HL-60/S4 treated with phorbol 12-myristate 13-acetate at 8.2 ng/mL for 4 days and 3 days (cell line): ENCODE data around the gene ZNF644.
"Not testable (repeated sequence)": the region's sequence is repeated elsewhere in the genome, so short reads cannot be mapped to it uniquely, and the experiment has no call there.

Experiments
- in situ Hi-C: fragments of 300-500 bp; cut with MboI; formaldehyde crosslinking; loops from 2 replicates; pipeline ENCODE4 v1.15.0; 2022; ENCODE audit warnings: low sequenced_read_pairs

The ZNF644 gene

DNA sequence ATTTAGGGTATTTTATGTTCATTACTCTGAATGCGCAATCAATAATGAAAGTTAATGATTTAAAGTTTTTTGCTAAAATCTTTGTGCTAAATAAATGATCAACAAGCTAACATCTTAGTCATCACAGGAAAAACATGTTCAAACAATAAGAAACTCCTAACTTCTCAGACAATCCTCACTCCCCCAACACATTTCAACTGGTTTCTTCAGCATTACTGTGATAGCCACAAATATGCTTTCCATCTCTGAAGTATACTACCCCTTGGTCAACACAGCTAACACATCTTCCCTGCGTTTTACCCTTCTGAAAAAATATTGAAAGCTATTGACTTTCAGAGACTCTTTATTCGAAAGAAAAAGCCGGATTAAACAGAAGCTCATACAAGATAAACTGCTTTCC is 85.8 kb downstream of the ZNF644 start:
- in situ Hi-C loops, result no loop called here

DNA sequence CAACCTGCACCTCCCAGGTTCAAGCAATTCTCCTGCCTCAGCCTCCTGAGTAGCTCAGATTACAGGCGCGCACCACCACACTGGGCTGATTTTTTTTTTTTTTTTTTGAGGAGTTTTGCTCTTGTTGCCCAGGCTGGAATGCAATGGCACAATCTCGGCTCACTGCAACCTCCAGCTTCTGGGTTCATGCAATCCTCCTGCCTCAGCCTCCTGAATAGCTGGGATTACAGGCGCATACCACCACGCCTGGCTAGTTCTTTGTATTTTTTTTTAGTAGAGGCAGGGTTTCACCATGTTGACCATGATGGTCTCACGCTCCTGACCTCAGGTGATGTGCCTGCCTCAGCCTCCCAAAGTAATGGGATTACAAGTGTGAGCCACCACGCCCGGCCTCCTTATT is 93.6 kb downstream of the ZNF644 start:
- in situ Hi-C loops, result not testable (repeated sequence)

DNA sequence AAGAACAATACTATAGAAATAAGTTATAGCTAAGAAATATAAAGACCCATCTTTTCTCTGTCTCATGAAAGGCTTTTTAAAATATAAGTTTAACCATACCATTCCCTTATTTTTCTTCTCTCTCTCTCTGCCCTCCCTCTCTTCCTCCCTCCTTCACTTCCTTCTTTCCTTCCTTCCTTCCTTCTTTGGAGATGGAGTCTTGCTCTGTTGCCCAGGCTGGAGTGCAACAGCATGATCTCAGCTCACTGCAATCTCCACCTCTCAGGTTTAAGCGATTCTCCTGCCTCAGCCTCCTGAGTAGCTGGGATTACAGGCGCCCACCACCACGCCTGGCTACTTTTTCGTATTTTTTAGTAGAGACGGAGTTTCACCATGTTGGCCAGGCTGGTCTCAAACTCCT is 94.2 kb downstream of the ZNF644 start:
- in situ Hi-C loops, result not testable (repeated sequence)

DNA sequence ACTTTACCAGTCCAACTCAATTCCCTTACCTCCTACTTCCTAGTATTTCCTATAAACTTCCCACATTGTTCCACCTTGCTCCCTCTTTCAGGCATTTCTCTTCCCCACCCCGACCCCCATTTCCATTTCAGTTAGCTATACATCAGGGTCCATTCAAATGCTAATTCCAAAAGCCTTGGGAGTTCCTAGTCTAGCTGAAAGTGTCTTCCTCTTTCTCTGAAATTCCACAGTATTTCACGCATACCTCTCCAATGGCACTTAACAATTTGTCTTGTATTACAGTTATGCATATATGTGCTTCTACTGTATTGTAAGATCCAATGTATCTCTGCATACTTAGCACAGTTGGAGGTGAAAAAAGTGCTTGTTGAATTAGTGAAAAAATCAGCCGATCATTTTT is 94.9 kb downstream of the ZNF644 start:
- in situ Hi-C loops, result no loop called here

DNA sequence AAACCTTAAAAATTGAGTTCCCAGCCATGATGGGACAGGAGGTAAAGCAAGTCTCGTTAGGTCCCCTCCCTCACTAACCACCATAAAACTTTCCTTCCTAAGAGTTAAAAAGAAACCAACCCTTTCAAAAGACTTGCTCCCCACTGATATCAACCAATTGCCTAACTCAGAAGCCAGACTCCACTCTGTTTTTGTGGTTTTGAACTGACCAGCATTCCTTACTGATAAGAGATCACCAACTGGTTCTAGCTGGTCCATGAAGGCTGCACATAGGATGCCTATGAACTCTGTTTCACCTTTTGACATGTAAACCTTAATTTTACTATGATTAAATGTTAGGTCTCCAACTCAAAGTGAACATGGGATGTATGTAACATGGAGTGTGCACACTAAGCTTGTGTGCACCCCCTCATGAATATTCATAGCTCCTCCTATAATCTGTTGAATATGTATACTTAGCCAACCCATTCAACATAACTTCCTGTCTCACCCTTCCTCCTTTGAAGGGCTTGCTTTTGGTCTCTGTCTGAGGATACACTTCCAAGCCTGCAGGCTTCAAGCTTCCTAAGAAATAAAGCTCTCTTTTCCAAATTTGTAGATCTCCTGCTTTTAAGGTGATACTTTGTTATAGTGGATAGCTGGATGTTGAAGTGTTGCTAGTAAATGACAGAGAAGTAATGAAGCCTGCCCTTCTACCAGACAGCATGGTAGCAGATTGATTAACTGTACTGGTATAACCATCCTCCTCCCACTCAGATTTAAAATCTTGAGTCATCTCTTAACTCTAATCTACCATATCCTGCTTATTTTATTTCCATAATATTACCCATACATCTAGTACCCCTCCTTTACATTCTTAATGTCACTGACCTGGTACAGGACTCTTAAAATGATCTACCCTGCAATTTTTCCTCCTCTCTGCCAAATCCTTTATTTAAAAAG is 95.6 kb downstream of the ZNF644 start:
- in situ Hi-C loops, result no loop called here

DNA sequence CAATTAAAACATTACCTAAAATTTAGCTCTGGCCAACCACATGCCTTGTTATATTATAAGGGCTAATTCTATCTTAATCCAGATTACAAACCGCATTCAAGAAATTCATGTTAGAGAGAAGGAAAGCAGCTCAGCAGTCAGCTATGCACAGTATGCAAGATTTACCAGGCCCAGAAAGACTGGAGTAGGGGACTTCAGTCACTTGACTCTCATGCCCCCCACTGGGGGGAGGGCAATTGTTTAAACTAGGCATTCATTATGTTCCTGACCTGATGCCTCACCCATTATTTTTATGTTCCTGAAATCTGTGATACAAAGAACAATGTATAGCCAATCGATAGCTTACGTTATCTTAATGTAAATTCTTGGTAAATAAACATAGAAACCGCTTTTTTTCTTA is 96.9 kb downstream of the ZNF644 start:
- in situ Hi-C loops, result no loop called here

DNA sequence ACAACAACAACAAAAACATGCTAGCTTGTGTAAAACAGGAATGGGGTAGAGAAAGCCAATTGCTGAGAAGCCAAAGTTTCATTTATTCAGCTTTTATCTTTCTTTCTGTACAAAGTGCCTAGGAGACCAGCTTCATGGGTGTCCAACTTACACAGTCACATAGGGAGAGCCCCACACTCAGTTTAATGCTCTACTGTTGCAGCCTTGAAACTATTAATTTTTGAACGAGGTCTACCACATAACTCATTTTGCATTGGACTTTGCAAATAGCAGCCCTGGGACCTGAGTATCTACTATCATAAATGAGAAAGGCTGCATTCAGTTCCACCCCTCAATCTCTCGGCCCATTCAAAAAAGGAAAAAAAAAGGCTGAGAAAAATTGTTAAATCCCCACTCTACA is 98.8 kb downstream of the ZNF644 start:
- in situ Hi-C loops, result no loop called here

DNA sequence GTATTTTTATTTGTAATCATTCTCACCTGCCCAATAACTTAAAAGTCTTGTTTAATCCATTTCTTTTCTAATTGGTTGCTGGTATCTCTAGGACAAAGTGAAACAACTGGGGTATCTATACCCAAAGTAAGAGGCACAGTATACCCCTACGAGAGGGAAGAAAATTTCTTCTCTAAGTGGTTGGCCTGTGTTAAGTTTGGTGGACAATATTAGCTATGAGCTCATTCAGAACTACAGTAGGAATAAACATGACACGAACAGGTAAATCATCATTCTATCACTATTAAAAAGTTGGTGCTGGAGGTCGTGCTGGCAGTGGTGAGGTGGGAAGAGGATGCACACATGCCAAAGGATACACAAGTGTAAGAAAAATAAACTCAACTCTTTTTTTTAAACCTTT is 99.6 kb downstream of the ZNF644 start:
- in situ Hi-C loops, result no loop called here

DNA sequence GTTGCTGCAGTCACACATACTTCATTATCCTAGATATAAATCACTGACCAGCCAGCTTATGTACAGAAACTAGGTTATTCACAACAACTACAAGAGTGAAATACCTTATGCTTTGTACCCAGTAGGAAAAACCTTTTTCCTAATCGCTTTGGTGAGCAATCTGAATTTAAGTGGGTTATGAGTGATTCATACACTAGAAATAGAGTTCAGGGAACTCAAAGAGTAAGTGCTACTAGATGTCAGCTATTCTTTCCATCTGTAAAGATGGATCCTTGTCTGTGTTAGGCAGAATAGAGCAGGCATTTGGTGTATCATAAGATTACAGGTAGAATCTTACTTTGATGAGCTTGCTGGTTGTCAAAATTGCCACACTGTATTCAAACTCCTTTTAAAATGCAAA is 101.9 kb downstream of the ZNF644 start:
- in situ Hi-C loops, result no loop called here

DNA sequence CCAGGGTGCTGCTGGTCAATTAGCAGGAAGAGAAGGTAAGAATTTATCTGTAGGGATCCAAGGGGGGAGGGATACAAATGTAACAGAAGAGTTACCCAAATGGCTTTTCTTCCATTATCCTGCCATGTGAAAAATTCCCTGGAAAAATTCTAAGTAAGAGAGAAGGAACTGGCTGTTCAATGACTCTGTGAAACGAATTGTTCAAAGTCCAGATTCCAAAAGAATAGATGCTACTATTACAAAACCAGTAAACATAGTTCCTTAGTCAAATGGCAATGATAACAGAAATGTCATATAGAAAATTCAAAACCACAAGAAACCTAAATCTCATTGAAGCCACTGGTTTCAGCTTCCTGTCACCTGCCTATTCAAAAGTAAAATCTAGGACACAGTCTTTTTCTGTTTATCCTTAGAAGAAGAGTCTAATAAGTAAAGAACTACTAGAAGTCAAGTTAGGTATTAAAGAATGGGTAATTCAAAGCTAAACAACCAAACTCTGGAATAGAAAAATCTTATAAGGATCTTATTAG is 102.6 kb downstream of the ZNF644 start:
- in situ Hi-C loops, result no loop called here

DNA sequence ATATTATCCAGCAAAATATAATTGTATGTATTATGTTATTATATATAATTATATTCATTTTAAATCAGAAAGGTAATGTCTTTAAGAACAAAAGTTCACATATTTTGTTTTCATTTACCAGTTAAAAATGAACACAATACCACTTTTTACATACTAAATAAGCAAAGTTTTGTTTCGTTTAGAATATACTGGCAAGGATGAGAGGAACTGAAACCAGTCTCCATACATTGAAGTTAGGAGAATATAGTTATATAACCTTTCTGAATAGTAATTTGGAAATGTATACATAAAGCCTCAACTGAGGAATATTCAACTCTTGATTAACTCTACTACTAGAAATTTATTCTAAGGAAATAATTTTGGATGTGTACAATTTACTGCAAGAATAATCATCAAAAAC is 110.5 kb downstream of the ZNF644 start:
- in situ Hi-C loops, result no loop called here

DNA sequence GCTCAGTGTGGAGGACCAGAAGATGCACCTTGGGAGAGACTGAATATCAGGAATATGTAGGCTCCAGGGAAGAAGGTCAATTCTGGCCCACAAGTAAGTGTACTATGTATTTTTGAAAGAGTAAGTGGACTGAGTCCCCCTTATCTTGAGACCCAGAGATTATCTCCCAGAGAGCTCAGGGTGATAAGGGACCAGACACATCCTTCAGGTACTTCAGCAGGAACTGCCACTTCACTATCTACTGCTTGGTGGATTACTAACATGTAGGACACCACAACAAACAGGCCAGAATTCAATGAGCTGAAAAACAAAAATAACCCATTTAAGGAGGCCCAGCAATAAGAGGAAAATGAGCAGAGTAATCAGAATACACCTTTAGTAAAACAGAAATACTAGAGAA is 119.2 kb downstream of the ZNF644 start:
- in situ Hi-C loops, result no loop called here

DNA sequence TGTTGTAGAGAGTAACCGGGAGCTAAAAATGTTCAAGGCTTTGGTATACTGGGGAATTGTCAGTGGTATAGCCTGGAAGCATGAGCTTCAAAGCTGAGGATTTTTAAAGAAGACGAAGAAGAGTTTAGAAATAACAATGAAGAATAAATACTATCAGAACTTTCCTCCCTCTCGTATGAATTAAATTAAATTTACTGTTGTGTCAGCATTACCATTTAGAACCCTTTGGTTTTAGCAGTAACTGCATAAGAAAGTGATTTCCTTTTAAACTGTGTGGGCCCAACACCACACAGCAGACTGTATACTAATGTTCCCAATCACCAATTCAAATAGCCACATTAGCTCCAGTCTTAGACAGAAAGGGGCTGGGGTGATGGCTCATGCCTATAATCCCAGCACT is 122.6 kb downstream of the ZNF644 start:
- in situ Hi-C loops, result no loop called here

DNA sequence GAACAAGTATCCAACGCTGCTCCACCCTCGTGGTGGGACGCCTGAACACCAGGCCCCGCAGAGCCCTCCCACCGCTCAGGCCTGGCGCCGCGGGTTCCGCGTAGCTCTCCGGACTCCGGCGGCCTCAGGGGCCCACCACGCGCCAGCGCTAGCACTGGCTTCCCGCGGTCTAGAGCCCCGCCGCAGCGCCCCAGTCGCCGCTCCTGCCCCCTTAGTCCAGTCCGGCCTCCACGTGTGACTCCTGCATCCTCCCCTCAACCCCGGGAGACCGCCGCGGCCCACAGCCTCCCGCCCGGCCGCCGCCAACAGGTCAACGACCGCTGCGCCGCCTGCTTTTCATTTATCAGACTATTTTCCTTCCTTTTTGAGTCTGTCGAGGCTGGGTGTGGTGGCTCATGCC is 128.2 kb downstream of the ZNF644 start:
- in situ Hi-C loops, result not testable (repeated sequence)

DNA sequence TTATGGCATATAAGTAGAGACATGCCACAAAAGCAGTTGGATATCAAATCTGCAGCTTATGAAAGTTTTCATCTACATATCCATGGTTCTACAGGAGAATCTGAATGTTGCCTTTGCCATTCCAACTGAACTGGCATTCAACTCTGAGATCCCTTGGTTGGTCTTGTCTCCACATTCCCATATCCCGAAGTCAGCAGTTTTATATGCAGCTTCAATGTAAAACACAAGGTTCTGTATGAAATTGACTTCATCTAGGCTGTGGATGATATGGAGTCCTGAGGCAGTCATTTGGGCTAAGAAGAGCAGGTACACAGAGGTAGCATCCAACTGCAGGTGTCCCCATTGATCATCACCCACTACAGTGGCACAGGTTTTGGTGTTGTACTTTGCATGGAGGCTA is 129.0 kb downstream of the ZNF644 start:
- in situ Hi-C loops, result not testable (repeated sequence)

DNA sequence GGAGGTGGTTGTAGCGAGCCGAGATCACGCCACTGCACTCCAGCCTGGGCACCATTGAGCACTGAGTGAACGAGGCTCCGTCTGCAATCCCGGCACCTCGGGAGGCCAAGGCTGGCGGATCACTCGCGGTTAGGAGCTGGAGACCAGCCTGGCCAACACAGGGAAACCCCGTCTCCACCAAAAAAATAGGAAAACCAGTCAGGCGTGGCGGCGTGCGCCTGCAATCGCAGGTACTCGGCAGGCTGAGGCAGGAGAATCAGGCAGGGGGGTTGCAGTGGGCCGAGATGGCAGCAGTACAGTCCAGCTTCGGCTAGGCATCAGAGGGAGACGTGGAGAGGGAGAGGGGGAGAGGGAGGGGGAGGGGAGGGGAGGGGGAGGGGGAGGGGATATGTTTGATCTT is 129.6 kb downstream of the ZNF644 start:
- in situ Hi-C loops, result not testable (repeated sequence)

DNA sequence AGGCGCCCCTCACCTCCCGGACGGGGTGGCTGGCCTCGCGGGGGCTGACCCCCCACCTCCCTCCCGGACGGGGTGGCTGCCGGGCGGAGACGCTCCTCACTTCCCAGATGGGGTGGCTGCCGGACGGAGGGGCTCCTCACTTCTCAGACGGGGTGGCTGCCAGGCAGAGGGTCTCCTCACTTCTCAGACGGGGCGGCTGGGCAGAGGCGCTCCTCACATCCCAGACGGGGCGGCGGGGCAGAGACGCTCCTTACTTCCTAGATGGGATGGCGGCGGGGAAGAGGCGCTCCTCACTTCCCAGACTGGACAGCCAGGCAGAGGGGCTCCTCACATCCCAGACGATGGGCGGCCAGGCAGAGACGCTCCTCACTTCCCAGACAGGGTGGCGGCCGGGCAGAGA is 130.1 kb downstream of the ZNF644 start:
- in situ Hi-C loops, result not testable (repeated sequence)

DNA sequence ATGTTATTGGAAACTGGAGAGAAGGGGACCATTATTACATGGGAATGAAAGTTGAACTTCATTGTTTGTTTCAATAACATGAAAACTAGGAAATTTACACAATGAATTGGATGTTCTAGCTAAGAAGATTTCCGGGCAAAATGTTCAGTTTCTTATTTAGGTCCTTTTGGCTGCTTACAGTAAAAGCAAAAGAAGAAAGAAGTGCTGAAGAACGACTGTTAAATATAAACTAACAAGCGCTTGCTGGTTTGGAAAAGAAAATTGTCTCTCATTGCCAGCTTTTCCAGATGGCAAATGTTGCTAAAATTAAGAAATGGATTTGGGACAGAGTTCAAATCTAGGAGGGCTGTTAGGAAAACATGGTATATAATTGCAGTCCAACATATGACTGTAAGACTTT is 139.6 kb downstream of the ZNF644 start:
- in situ Hi-C loops, result no loop called here

DNA sequence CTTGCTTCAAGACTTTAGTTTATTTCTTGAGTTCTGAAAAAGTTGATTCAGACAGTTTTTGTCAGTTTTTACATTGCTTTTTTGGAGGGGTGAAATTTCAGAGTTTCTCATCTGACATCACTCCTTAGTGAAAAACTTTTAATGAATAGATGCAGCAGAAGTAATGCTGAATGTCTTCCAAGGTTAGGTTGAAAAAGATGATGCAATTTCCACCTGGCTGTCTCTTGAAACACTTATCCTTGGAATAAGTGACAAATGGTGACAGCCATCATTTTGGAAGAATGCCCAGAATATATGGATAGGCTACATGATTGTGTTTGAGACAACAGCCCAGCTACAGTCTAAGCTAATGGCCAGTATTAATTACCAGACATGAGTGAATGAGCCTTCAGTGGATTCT is 140.8 kb downstream of the ZNF644 start:
- in situ Hi-C loops, result no loop called here

DNA sequence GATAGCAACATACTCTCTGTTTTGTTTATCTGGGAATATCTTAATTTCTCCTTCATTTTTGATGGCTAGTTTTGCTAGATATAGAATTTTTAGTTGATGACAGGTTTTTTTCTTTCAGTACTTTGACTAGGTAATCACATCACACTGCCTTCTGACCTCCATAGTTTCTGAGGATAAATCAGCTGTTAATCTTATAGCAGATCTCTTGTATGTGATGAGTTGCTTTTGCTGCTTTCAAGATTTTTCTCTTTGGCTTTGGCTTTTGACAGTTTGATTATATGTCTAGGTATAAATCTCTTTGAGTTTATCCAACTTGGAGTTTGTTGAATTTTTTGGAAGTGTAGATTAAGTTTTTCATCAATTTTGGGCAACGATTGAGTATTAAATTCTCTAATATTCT is 142.6 kb downstream of the ZNF644 start:
- in situ Hi-C loops, result no loop called here

DNA sequence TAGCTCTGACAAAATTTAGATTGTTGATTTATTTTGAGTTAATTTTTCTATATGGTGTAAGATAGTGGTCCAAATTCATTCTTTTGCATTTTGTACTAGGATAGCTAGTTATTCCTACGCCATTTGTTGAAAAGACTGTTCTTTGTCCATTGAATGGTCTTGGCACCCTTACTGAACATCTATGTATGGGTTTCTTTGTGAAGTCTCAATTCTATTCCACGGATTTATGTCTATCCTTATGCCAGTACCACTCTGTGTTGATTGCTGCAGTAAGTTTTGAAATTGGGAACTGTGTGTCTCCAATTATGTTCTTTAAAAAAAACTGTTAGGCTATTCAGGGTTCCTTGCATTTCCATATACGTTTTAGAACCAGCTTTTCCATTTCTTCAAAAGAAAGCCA is 145.7 kb downstream of the ZNF644 start:
- in situ Hi-C loops, result no loop called here
